HCT116 (cell line): ENCODE measurements around the gene CD99L2.

ENCODE experiments used
- CEBPB ChIP-seq: IDR thresholded peaks from 2 replicates; pipeline ENCODE4 v1.6.1; 2012; ENCODE audit warnings: low read depth
- CTCF ChIP-seq, 3 experiments: fragments of 200-600 bp in 1 of 3; sonication (generic) in 1 of 3; IDR thresholded peaks in 2 of 3; conservative IDR thresholded peaks in 1 of 3; 2 replicates each; pipeline ENCODE4 v1.5.1; 2012 to 2017; ENCODE audit warnings: low read depth in 2 of 3, low read length in 2 of 3, antibody characterized with exemption in 1 of 3, borderline replicate concordance in 1 of 3, control low read depth in 1 of 3, mild to moderate bottlenecking in 1 of 3, mixed read lengths in 1 of 3, mixed run types in 1 of 3, moderate library complexity in 1 of 3; ENCODE audit not compliant: insufficient read depth in 1 of 3
- EZH2phosphoT487 ChIP-seq: fragments of 200-600 bp; IDR thresholded peaks from 2 replicates; pipeline ENCODE4 v1.6.1; 2018; ENCODE audit warnings: antibody characterized with exemption, borderline replicate concordance
- POLR2AphosphoS5 ChIP-seq: IDR thresholded peaks from 2 replicates; pipeline ENCODE4 v1.6.1; 2011; ENCODE audit warnings: mild to moderate bottlenecking, low read depth, low read length, moderate library complexity
- YY1 ChIP-seq: IDR thresholded peaks from 2 replicates; pipeline ENCODE4 v1.6.1; 2011; ENCODE audit warnings: low read length, low read depth, moderate library complexity, mild to moderate bottlenecking; ENCODE audit not compliant: insufficient replicate concordance; ENCODE audit errors: extremely low read depth

- TF ChIP-seq CTCF (IDR thresholded peaks at IDR 0.05 in 2 of 3, conservative IDR thresholded peaks at IDR 0.05 in 1 of 3; ENCODE audit: borderline replicate concordance in 1 of 3, insufficient read depth in 1 of 3, low read depth in 2 of 3, low read length in 2 of 3): no peak
- TF ChIP-seq YY1: no peak
- TF ChIP-seq POLR2AphosphoS5: no peak
- no peak for TF ChIP-seq EZH2phosphoT487
- no peak for TF ChIP-seq CEBPB
These were observed 91.6 kb downstream of the CD99L2 start for GRCh38 chrX:150806827-150807226.
